GM19351 (cell line): ENCODE measurements around the gene AGPAT3.

Experiments
- ATAC-seq: cut with Tn5 transposase; IDR thresholded peaks from one replicate; pipeline ENCODE4 v1.9.1; 2021; ENCODE audit warnings: mild to moderate bottlenecking, moderate library complexity; ENCODE audit not compliant: unreplicated experiment

AGPAT3 gene

GRCh38 chr21:43921571-43921978 is 56.6 kb downstream of the AGPAT3 start:
- ATAC-seq: no peak

DNA sequence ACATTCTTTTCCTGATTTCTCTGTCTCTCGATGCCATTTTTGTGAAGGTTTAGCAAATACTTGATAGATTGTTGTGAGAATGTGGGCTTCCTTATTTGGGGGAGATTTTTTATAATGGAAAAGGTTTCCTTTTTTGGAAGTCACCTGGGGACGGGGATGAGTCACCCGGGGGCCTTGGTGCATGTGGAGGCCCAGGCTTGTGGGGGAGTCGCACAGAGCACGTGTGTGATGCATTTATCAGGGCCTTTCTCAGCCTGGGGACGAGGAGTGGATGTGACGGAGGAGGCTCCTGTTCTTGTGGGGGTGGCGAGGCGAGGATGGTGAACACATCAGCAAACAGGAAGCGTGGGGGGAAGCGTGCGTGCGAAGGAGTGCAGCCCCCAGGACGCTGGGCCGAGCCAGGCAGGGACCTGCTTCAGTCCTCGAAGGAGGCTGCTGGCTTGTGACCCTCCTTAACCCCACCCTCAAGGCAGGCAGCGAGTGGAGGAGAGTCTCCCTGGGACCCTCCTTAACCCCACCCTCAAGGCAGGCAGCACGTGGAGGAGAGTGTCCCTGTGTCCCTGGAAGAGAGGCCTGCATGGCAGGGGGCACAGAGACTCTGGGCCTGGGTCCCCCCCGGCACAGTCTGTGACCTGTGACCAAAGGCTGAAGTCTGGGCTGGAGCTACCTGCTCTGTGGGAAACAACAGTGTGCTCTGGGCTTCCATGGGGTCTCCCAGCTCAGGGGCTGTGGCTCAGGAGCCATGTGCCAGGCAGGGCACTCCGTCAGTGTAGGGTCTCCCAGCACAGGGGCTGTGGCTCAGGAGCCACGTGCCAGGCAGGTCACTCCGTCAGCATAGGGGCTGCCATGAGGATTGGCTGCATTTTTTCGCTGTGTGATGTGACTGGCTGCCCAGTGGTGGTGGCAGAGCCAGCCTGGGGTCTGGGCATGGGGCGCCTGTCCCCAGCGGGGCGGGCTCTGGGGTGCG is 57.2 kb downstream of the AGPAT3 start:
- no peak for ATAC-seq

DNA sequence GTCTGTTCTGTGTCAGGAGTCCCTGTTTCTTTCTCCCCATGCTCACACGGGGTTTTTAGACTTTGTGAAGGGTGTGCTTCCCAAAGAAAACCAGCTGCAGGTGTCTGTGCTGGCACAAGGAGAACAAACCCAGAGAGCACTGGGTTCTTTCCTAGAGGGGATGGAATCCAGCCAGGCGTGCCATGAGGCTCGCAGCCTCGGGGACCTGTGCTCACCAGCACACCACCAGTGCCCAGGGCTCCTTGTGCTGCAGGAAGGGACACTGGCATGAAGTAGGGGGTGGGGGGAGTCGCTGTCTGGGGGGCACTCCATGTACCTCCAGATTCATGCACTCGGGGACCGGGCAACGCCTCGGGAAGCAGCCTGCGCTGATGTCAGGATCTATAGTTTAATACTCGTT is 57.9 kb downstream of the AGPAT3 start:
- no peak for ATAC-seq

DNA sequence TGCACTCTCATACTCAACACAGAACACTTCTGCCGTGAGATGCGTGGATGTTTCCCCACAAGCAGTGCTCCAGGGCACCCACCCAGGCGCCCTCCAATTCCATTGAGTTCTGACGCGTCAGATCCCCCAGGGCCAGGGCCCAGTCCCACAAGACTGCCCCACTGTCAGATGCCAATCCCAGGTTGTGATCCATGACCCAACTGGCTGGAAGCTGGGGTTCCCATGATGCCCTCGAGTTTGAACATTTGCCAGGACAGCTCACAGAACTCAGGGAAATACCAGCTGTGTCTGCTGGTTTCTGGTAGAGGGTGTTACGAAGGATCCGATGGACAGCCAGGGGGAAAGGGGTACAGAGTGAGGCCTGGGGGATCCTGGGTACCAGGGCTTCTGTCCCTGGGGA is 58.4 kb downstream of the AGPAT3 start:
- no peak for ATAC-seq

DNA sequence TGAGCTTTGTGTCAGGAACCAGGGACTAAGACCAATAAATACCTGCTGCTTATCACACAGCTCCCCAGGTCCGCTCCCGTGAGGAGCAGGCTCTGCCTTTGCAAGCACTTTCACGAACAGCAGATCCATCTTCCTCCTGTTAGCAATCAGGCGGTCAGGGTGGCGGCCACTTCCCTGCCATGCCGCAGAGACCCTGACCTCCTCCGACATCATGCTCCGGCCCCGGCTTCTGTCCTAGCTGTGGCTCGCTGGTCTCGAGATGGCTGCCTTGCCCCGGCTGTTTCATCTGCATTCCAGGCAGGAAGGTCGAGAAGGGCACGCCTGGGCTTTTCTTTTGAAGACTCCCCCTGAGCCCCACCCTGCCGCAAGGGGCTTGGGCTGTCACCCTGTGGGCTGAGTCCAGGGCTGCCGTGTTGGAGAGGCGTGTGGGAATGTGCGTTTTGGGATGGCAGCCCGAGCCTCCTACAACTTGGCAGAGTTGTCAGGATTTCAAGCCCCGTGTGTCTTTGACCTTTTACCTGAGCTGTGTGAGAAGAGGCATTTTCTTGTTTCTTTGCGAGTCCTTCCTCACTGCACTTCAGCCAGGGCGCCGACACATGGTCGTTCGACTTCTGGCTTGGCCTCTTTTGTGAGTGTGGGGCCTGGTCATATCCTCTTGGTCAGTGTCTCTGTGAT is 59.5 kb downstream of the AGPAT3 start:
- no peak for ATAC-seq

GRCh38 chr21:43925096-43925481 is 60.1 kb downstream of the AGPAT3 start:
- ATAC-seq: no peak

- ATAC-seq: no peak
Measured at GRCh38 chr21:43925609-43926008, 60.6 kb downstream of the AGPAT3 start.

DNA sequence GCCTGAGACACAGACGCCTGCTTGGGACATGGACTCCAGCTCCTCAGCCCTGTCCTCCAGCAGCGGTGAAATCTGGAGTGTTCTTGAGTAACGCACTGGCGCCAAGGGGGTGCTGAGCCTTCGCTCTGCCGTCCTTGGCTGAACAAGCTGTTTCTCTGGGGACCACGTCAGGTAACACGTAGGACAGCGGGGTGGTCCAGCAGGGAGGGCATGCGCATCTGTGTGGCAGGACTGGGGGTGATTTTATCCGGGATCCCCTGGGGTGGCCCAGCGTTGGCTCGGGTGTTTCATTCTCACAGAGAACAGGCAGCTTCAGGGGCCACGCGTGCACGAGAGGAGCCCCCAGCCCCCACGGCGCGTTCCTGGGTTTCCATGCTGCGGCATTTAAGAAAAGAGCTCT is 61.2 kb downstream of the AGPAT3 start:
- no peak for ATAC-seq

GRCh38 chr21:43927591-43928221 is 62.7 kb downstream of the AGPAT3 start:
- no peak for ATAC-seq

DNA sequence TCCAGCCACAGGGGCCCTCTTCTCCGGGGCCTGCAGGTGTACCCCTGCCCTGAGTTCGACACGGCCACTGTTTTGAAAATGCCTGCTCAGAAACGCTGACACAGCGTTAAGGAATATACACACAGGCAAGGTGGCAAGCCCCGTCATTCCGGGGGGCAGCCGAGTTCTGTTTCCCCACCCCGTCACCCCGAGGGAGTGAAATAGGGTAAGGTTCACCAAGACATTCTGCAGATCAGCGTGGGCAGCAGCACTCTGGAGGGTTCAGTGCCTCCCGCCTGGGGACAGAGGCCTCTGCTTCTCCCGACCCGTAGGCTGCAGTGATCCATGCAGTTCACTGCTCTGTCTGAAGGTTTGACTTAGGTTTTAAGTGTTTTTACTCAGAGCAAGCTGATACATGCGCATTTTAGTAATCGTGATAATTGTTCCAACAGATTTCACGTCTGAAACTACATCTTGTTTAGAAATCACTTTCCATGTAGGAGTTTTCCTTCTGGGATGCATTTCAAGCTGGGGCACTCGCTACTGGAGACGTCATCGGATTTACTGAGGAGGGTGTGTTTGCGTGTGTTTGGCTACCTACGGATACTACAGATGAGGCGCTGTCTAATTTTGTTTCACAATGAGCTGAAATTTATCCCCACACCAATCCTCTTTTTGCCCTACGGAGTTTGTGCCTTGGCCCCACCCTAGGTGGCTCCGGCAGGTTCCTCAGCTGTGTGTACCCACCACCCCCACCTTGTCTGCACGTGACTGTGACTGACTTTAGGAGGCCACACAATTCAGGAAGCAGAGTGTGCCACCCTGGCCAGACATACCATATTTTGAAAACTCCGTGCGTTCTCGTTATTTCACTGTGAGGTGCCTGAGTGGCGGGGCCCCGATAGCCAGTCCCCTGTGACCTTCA is 63.5 kb downstream of the AGPAT3 start:
- no peak for ATAC-seq

DNA sequence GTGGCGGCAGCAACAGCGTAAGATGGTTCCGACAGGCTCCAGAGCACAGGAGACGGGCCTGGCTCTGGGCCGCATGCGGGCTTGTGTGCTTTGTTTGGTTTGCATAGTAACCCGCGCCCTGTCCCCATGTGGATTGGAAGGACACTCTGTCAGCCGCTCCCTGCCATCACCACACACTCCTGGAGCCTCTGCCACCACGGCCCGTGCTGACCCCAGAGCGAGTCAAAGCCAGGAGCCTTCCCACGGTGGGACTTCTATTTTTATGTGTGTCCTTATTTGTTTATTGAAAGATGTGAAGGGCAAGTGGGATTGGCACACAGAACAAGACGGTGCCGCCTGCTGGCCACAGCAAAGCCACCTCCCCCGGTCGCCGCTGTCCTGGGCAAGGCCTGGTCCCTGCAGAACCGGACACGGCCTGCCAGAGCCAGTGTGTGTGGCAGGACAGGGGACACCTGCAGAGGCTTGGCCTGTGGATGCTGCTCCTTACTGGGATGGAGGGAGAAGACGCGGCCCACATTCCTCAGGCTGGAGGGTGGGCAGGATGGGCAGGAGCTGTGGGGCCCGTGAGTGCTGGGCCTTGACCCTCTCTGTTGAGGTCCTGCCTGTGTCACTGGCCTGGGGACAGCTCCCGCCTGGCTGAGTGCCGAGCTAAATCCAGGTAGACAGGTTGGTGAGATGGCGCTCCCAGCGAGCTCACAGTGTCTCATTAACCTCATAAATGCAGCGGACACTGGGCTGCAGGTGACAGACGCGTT is 64.4 kb downstream of the AGPAT3 start:
- ATAC-seq: no peak

- no peak for ATAC-seq
Measured at GRCh38 chr21:43930074-43930847, 65.2 kb downstream of the AGPAT3 start.

DNA sequence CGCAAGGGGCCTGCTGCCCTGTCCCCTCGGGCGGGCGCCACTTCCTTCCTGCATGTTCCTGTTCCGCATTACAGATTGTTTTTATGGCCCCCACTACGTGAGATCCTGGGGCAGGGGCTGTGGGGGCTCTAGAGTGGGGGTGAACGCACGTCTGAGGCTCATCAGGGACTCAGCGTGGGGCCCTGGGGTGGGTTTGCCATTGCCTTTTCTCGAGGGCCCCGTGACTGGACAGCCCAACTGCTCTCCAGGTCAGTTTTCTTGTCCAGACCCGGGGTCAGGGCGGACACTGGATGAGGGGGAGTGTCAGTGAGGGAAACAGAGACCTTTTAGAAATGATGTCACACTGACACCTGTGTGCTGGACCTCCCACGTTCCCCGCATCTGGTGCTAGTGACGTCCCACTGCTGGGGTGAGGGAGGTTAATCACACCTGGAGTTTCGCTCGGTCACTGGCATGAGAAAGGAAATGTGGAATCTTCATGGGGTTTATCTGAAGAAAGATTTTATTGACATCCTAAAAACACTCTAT is 65.9 kb downstream of the AGPAT3 start:
- ATAC-seq: no peak

- ATAC-seq: no peak
Measured at GRCh38 chr21:43931489-43931888, 66.5 kb downstream of the AGPAT3 start.

- no peak for ATAC-seq
Measured at GRCh38 chr21:43932005-43932404, 67.0 kb downstream of the AGPAT3 start.

DNA sequence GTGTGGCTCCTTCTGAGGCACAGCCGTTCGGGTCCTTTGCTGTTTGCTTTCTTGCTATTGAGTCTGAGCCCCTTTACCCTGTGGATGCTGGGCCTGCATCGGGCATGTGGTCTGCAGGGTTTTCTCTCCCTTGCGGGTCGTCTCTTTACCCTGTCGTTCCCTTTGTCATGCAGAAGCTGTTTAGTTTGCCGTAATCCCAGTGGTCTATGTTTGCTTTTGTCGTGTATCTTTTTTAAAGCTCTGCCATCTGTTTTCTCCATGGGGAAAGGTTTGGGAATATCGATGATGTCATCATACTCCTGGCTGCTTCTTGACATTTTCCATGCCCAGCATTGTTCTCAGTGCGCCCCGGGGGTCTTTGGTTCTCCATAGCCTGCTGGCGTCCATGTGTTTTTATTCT is 68.2 kb downstream of the AGPAT3 start:
- ATAC-seq: no peak

DNA sequence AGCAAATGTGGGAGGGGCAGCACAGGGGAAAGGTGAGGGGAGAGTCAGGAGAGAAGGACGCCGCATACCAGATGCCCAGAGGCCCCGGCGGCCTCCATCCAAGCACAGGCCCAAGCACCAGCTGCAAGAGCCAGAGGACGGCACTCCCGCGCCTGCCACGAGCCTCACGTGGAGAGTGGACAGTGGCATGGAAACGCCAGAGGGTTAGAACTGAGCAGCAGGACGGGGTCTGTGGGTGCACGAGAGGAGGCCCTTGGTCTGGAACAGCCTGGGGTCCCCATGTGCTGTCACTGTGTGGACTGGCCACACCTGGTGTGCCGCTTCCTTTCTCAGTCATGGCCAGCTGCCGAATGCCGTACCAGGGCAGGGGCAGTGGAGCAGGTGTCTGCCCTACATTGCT is 68.7 kb downstream of the AGPAT3 start:
- no peak for ATAC-seq

DNA sequence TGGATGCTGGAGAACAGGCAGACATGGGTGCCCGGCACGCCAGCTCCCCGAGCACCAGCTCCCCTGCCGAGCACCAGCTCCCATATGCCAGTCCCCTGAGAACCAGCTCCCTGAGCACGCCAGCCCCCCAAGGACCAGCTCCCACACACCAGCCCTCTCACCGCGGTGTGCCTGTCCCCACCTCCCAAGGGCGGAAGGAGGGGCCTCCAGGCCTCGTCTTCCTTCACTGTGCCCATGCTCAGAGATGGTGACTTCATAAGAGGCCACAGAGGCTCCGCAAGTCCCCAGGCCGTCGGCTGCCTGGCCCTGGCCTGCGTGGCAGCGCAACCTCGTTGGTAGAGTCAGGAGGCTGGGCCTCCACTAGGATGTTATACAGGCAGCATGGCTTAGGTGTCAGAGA is 69.1 kb downstream of the AGPAT3 start:
- ATAC-seq: no peak
